ENCODE measurements around the gene CCDC116.

- TF ChIP-seq, protein P1, sequence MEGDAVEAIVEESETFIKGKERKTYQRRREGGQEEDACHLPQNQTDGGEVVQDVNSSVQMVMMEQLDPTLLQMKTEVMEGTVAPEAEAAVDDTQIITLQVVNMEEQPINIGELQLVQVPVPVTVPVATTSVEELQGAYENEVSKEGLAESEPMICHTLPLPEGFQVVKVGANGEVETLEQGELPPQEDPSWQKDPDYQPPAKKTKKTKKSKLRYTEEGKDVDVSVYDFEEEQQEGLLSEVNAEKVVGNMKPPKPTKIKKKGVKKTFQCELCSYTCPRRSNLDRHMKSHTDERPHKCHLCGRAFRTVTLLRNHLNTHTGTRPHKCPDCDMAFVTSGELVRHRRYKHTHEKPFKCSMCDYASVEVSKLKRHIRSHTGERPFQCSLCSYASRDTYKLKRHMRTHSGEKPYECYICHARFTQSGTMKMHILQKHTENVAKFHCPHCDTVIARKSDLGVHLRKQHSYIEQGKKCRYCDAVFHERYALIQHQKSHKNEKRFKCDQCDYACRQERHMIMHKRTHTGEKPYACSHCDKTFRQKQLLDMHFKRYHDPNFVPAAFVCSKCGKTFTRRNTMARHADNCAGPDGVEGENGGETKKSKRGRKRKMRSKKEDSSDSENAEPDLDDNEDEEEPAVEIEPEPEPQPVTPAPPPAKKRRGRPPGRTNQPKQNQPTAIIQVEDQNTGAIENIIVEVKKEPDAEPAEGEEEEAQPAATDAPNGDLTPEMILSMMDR (conservative IDR thresholded peaks at IDR 0.05), result no peak
- TF ChIP-seq ZFX (IDR thresholded peaks at IDR 0.05), result no peak
Measured at GRCh38 chr22:21634844-21635243, 2.3 kb downstream of the CCDC116 start.
